Measurements from ENCODE around the gene EMC8.
"Not testable (repeated sequence)": the region's sequence is repeated elsewhere in the genome, so short reads cannot be mapped to it uniquely, and the experiment has no call there.

Gene EMC8

GRCh38 chr16:85822145-85822544 is 22.8 kb upstream of the EMC8 start:
- H3K4me1 ChIP-seq (ENCODE audit: control insufficient read depth, insufficient read depth, low read length): peaks cover 6% of the 10 kb centered on the region
- H3K36me3 ChIP-seq (ENCODE audit: control insufficient read depth, insufficient read depth, low read length, severe bottlenecking): no peaks in the 10 kb centered on the region
- H3K4me3 ChIP-seq (ENCODE audit: low read length): no peak overlapping the region
- H3K9ac ChIP-seq (ENCODE audit: low read length): no peak overlapping the region
- DNase-seq (ENCODE audit: low read depth): no peak
- H3K27me3 ChIP-seq (replicated peaks; ENCODE audit: control insufficient read depth, insufficient read depth, low read length): peaks cover 26% of the 10 kb centered on the region
- H3K9me3 ChIP-seq (ENCODE audit: control insufficient read depth, low read length): no peaks in the 10 kb centered on the region

- H3K27me3 ChIP-seq (replicated peaks; ENCODE audit: control insufficient read depth, insufficient read depth, low read length): peaks cover 23% of the 10 kb centered on the region
- peaks cover 6% of the 10 kb centered on the region for H3K4me1 ChIP-seq (ENCODE audit: control insufficient read depth, insufficient read depth, low read length)
- no peak overlapping the region for H3K9ac ChIP-seq (ENCODE audit: low read length)
- no peaks in the 10 kb centered on the region for H3K36me3 ChIP-seq (ENCODE audit: control insufficient read depth, insufficient read depth, low read length, severe bottlenecking)
- no peak overlapping the region for H3K4me3 ChIP-seq (ENCODE audit: low read length)
- H3K9me3 ChIP-seq (ENCODE audit: control insufficient read depth, low read length): no peaks in the 10 kb centered on the region
- DNase-seq (ENCODE audit: low read depth): peak; percentile 89
Measured at GRCh38 chr16:85821390-85822135, 22.2 kb upstream of the EMC8 start.

GRCh38 chr16:85820604-85821372 is 21.4 kb upstream of the EMC8 start:
- DNase-seq (ENCODE audit: low read depth): no peak
- H3K9ac ChIP-seq (ENCODE audit: low read length): no peak overlapping the region
- H3K9me3 ChIP-seq (ENCODE audit: control insufficient read depth, low read length): no peaks in the 10 kb centered on the region

GRCh38 chr16:85819771-85820170 is 20.4 kb upstream of the EMC8 start:
- peaks cover 12% of the 10 kb centered on the region for H3K27me3 ChIP-seq (replicated peaks; ENCODE audit: control insufficient read depth, insufficient read depth, low read length)
- no peak overlapping the region for H3K4me3 ChIP-seq (ENCODE audit: low read length)
- H3K4me1 ChIP-seq (ENCODE audit: control insufficient read depth, insufficient read depth, low read length): peaks cover 6% of the 10 kb centered on the region
- no peak for DNase-seq (ENCODE audit: low read depth)
- H3K9me3 ChIP-seq (ENCODE audit: control insufficient read depth, low read length): no peaks in the 10 kb centered on the region
- no peaks in the 10 kb centered on the region for H3K36me3 ChIP-seq (ENCODE audit: control insufficient read depth, insufficient read depth, low read length, severe bottlenecking)
- no peak overlapping the region for H3K9ac ChIP-seq (ENCODE audit: low read length)

More at GRCh38 chr16:85820604-85821372, 21.4 kb upstream of the EMC8 start:
- peaks cover 6% of the 10 kb centered on the region for H3K4me1 ChIP-seq (ENCODE audit: control insufficient read depth, insufficient read depth, low read length)
- H3K36me3 ChIP-seq (ENCODE audit: control insufficient read depth, insufficient read depth, low read length, severe bottlenecking): no peaks in the 10 kb centered on the region
- H3K27me3 ChIP-seq (replicated peaks; ENCODE audit: control insufficient read depth, insufficient read depth, low read length): peaks cover 16% of the 10 kb centered on the region
- H3K4me3 ChIP-seq (ENCODE audit: low read length): no peak overlapping the region

GRCh38 chr16:85819245-85819644 is 19.9 kb upstream of the EMC8 start:
- Histone ChIP-seq H3K4me1 (ENCODE audit: control insufficient read depth, insufficient read depth, low read length) (peaks cover 6% of the 10 kb centered on the region), H3K27me3 (replicated peaks; ENCODE audit: control insufficient read depth, insufficient read depth, low read length) (peaks cover 17% of the 10 kb centered on the region), H3K9ac (ENCODE audit: low read length) (no peak overlapping the region), H3K4me3 (ENCODE audit: low read length) (no peak overlapping the region), H3K9me3 (ENCODE audit: control insufficient read depth, low read length) (no peaks in the 10 kb centered on the region), H3K36me3 (ENCODE audit: control insufficient read depth, insufficient read depth, low read length, severe bottlenecking) (no peaks in the 10 kb centered on the region)
- peak; percentile 83 for DNase-seq (ENCODE audit: low read depth)

GRCh38 chr16:85817195-85817594 is 17.9 kb upstream of the EMC8 start:
- H3K4me1 ChIP-seq (ENCODE audit: control insufficient read depth, insufficient read depth, low read length); H3K9me3 ChIP-seq (ENCODE audit: control insufficient read depth, low read length); H3K36me3 ChIP-seq (ENCODE audit: control insufficient read depth, insufficient read depth, low read length, severe bottlenecking); H3K4me3 ChIP-seq (ENCODE audit: low read length); DNase-seq (ENCODE audit: low read depth); H3K9ac ChIP-seq (ENCODE audit: low read length): not testable (repeated sequence)
- peaks cover 36% of the 10 kb centered on the region for H3K27me3 ChIP-seq (replicated peaks; ENCODE audit: control insufficient read depth, insufficient read depth, low read length)

GRCh38 chr16:85816159-85816558 is 16.8 kb upstream of the EMC8 start:
- H3K36me3 ChIP-seq (ENCODE audit: control insufficient read depth, insufficient read depth, low read length, severe bottlenecking): no peaks in the 10 kb centered on the region
- no peak overlapping the region for H3K4me3 ChIP-seq (ENCODE audit: low read length)
- peaks cover 12% of the 10 kb centered on the region for H3K4me1 ChIP-seq (ENCODE audit: control insufficient read depth, insufficient read depth, low read length)
- peaks cover 44% of the 10 kb centered on the region for H3K27me3 ChIP-seq (replicated peaks; ENCODE audit: control insufficient read depth, insufficient read depth, low read length)
- no peaks in the 10 kb centered on the region for H3K9me3 ChIP-seq (ENCODE audit: control insufficient read depth, low read length)
- no peak for DNase-seq (ENCODE audit: low read depth)
- H3K9ac ChIP-seq (ENCODE audit: low read length): no peak overlapping the region

GRCh38 chr16:85812811-85813700 is 13.7 kb upstream of the EMC8 start:
- peaks cover 41% of the 10 kb centered on the region for H3K27me3 ChIP-seq (replicated peaks; ENCODE audit: control insufficient read depth, insufficient read depth, low read length)
- peaks cover 6% of the 10 kb centered on the region for H3K4me1 ChIP-seq (ENCODE audit: control insufficient read depth, insufficient read depth, low read length)
- H3K9ac ChIP-seq (ENCODE audit: low read length): no peak overlapping the region
- no peaks in the 10 kb centered on the region for H3K9me3 ChIP-seq (ENCODE audit: control insufficient read depth, low read length)
- no peak for DNase-seq (ENCODE audit: low read depth)
- H3K4me3 ChIP-seq (ENCODE audit: low read length): no peak overlapping the region
- no peaks in the 10 kb centered on the region for H3K36me3 ChIP-seq (ENCODE audit: control insufficient read depth, insufficient read depth, low read length, severe bottlenecking)

- Histone ChIP-seq H3K9me3 (ENCODE audit: control insufficient read depth, low read length) (no peaks in the 10 kb centered on the region), H3K27me3 (replicated peaks; ENCODE audit: control insufficient read depth, insufficient read depth, low read length) (peaks cover 41% of the 10 kb centered on the region), H3K9ac (ENCODE audit: low read length) (no peak overlapping the region), H3K36me3 (ENCODE audit: control insufficient read depth, insufficient read depth, low read length, severe bottlenecking) (no peaks in the 10 kb centered on the region), H3K4me1 (ENCODE audit: control insufficient read depth, insufficient read depth, low read length) (peaks cover 6% of the 10 kb centered on the region), H3K4me3 (ENCODE audit: low read length) (peak overlapping the region; percentile 27)
- peak; percentile 4 for DNase-seq (ENCODE audit: low read depth)
Measured at GRCh38 chr16:85812031-85812807, 12.9 kb upstream of the EMC8 start.

- peaks cover 14% of the 10 kb centered on the region for H3K36me3 ChIP-seq (ENCODE audit: control insufficient read depth, insufficient read depth, low read length, severe bottlenecking)
- DNase-seq (ENCODE audit: low read depth): no peak
- no peak overlapping the region for H3K9ac ChIP-seq (ENCODE audit: low read length)
- no peak overlapping the region for H3K4me3 ChIP-seq (ENCODE audit: low read length)
- peaks cover 41% of the 10 kb centered on the region for H3K27me3 ChIP-seq (replicated peaks; ENCODE audit: control insufficient read depth, insufficient read depth, low read length)
- H3K9me3 ChIP-seq (ENCODE audit: control insufficient read depth, low read length): no peaks in the 10 kb centered on the region
- H3K4me1 ChIP-seq (ENCODE audit: control insufficient read depth, insufficient read depth, low read length): peaks cover 6% of the 10 kb centered on the region
Measured at GRCh38 chr16:85810742-85811115, 11.4 kb upstream of the EMC8 start.
